ENCODE data around the gene FAM131A. TPM values are rescaled to one million over a fixed set of nuclear protein-coding genes. Genes with fewer than 3 reads are reported as not detected.
"Not testable (repeated sequence)": the region's sequence is repeated elsewhere in the genome, so short reads cannot be mapped to it uniquely, and the experiment has no call there.

Gene FAM131A
- polyA plus RNA-seq, 6 donors from 2014 or later, result 3.6 to 8.5 (median 4.1) TPM

DNA sequence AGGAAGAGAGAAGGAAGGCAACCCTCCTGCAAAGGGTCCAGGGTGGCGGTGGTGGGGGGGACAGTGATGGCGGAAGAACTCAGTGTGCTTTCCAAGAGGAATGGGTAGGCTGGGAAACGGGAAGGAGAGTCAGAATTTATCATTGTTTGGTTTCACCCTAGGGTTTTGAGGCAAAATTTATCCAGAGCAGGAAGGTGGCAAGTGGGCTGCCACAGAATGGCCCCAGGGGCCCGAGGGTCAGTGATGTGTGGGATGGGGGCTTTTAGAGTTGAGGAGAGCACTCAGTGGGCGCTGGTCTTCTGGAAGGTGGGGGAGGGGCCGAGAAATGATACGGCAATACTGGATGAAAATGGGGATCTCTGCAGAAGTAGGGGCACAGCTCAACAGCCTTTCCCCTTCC, 581 bp downstream of the FAM131A start:
- H3K4me3 Mint-ChIP-seq, result peak overlapping the region in 6 of 8 donors; percentile 16 to 95 (median 32)
- H3K9me3 Mint-ChIP-seq, result no peaks in the 10 kb centered on the region
- H3K4me1 Mint-ChIP-seq, result peaks cover 28 to 32% (median 29%) of the 10 kb centered on the region in 3 donors
- H3K27me3 Mint-ChIP-seq, result peaks cover 0 to 18% (median 0%) of the 10 kb centered on the region in 3 donors
- H3K27ac Mint-ChIP-seq, result peak overlapping the region in 3 of 6 donors; percentile 9 to 93 (median 44)
- ATAC-seq (ENCODE audit: low read depth in 2 of 2) (no peak), DNase-seq (no peak)
- H3K36me3 Mint-ChIP-seq, result peaks cover 6 to 7% of the 10 kb centered on the region in 2 donors

DNA sequence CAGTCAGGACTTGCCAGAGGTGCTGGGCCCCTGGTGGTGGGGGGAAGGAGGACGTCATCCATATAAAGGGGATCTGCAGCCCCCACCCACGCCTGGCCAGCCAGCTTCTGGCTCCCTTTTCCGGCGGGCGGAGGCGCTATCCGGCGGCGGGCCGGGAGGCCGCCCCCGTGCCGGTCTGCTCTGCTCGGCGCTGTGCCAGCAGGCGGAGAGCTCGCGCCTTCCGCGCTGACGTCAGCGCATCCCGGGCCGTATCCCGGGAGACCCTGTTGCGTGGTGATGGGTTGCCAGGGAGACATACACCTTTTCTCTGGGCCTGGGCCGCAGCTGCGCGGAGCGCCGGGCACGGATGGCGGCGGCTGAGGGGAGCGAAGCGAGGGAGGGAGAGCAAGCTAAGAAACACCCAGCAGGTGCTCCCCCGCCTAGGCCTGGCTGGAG, 1.1 kb downstream of the FAM131A start:
- Mint-ChIP-seq H3K9me3 (no peaks in the 10 kb centered on the region), H3K27me3 (peaks cover 0 to 18% (median 0%) of the 10 kb centered on the region in 3 donors), H3K36me3 (peaks cover 1 to 6% of the 10 kb centered on the region in 2 donors), H3K4me3 (peak overlapping the region in 3 of 8 donors; percentile 20 to 48 (median 35)), H3K4me1 (peaks cover 22 to 32% (median 29%) of the 10 kb centered on the region in 3 donors), H3K27ac (no peak overlapping the region)
- peak in 1 of 2 donors; percentile 10 for ATAC-seq (ENCODE audit: low read depth in 2 of 2)
- DNase-seq, result no peak

DNA sequence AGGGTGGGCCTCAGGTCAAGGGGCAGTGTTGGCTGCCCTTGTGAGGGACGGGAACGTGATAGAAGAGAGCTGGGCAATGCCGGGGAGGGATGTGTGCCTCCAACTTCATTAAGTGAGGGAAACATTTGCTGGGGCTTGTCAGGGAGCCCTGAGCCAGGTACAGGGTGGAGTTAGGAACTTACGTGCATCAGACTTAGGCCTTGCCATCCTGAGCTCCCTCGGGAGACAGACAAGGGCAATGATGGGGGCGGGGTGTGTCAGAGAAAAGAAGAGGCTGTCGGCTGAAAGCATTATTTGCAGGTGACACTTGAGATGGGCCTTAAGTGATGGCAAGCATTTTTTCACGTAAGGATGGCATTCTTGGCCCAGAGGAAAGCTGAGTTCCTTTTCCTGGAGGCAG, 1.6 kb downstream of the FAM131A start:
- Mint-ChIP-seq H3K36me3 (peaks cover 0 to 6% of the 10 kb centered on the region in 2 donors), H3K4me3 (peak overlapping the region in 2 of 8 donors; percentile 48 to 69), H3K27ac (peak overlapping the region in 2 of 6 donors; percentile 6 to 57), H3K9me3 (no peaks in the 10 kb centered on the region), H3K27me3 (peaks cover 0 to 18% (median 0%) of the 10 kb centered on the region in 3 donors), H3K4me1 (peaks cover 18 to 32% (median 26%) of the 10 kb centered on the region in 3 donors)
- ATAC-seq (ENCODE audit: low read depth in 2 of 2) (no peak), DNase-seq (no peak)

DNA sequence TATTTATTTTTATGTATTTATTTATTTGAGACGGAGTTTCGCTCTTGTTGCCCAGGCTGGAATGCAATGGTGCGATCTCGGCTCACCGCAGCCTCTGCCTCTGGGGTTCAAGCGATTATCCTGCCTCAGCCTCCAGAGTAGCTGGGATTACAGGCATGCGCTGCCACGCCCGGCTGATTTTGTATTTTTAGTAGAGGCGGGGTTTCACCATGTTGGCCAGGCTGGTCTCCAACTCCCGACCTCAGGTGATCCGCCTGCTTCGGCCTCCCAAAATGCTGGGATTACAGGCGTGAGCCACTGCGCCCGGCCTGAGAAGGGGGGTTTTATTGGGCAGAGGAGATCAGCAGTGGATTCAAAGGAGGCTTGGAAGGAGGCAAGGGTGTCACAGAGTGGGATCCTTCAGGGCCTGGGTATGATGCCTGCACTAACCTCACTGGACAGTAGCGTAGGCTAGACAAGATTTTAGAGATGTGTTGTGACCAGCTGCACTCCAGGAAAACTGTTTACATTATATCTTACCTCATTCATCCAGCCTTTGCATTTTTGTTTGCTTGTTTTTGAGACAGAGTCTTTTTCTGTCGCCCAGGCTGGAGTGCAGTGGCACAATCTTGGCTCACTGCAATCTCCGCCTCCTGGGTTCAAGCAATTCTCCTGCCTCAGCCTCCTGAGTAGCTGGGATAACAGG, 2.2 kb downstream of the FAM131A start:
- ATAC-seq (ENCODE audit: low read depth in 2 of 2); H3K27ac Mint-ChIP-seq; H3K9me3 Mint-ChIP-seq; H3K36me3 Mint-ChIP-seq; DNase-seq: not testable (repeated sequence)
- Mint-ChIP-seq H3K4me1 (peaks cover 18 to 30% (median 26%) of the 10 kb centered on the region in 3 donors), H3K27me3 (peaks cover 0 to 18% (median 0%) of the 10 kb centered on the region in 3 donors), H3K4me3 (peak overlapping the region in 1 of 8 donors; percentile 42)

DNA sequence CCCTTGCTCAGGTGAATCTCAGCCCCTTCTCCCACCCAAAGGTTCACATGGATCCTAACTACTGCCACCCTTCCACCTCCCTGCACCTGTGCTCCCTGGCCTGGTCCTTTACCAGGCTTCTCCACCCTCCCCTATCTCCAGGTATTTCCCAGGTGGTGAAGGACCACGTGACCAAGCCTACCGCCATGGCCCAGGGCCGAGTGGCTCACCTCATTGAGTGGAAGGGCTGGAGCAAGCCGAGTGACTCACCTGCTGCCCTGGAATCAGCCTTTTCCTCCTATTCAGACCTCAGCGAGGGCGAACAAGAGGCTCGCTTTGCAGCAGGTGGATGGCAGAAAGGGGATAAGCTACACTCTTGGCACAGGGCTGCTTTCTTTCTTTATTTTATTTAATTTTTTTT, 4.5 kb downstream of the FAM131A start:
- no peaks in the 10 kb centered on the region for H3K9me3 Mint-ChIP-seq
- H3K27me3 Mint-ChIP-seq, result peaks cover 0 to 18% (median 0%) of the 10 kb centered on the region in 3 donors
- ATAC-seq (ENCODE audit: low read depth in 2 of 2), result no peak
- peaks cover 15 to 18% (median 17%) of the 10 kb centered on the region in 3 donors for H3K4me1 Mint-ChIP-seq
- H3K4me3 Mint-ChIP-seq, result no peak overlapping the region
- H3K27ac Mint-ChIP-seq, result no peak overlapping the region
- DNase-seq, result no peak
- peaks cover 0 to 6% of the 10 kb centered on the region in 2 donors for H3K36me3 Mint-ChIP-seq

DNA sequence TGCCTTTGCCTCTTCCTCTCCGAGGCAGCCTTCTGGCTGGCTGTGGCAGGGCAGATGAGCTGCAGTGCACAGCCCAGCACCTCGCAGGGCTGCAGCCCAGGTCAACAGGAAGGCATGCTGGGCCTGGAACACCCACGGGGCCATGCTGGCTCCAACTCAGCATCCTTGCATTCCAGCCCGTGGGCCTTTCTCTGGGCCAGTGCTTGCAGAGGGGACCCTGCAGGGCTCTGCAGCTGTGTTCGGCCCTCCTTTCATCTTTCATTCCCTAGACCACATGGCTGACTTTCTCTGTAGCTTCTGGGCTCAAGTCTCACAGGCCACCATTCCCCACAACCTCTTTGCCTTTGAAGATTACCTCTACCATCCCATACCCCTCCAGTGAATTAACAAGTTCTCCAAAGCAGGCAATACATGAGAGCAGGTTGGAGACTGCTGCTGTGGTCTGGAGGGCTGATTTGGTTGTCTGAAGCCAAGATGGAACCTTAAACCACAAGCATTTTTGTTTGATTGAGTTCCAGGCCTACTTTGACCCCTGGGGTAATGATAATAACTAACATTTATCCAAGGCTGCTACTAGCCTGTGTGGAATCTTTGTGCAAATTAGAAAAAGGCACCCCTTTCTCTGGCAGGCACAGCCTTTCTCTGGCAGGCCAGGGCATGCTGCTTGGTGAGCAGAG, 5.9 kb downstream of the FAM131A start:
- ATAC-seq (ENCODE audit: low read depth in 2 of 2) (no peak), DNase-seq (no peak)
- H3K36me3 Mint-ChIP-seq, result peaks cover 0 to 6% of the 10 kb centered on the region in 2 donors
- no peak overlapping the region for H3K4me3 Mint-ChIP-seq
- peaks cover 5 to 7% (median 6%) of the 10 kb centered on the region in 3 donors for H3K4me1 Mint-ChIP-seq
- peaks cover 0 to 5% (median 0%) of the 10 kb centered on the region in 3 donors for H3K27me3 Mint-ChIP-seq
- H3K27ac Mint-ChIP-seq, result peak overlapping the region in 1 of 6 donors; percentile 26
- H3K9me3 Mint-ChIP-seq, result no peaks in the 10 kb centered on the region

DNA sequence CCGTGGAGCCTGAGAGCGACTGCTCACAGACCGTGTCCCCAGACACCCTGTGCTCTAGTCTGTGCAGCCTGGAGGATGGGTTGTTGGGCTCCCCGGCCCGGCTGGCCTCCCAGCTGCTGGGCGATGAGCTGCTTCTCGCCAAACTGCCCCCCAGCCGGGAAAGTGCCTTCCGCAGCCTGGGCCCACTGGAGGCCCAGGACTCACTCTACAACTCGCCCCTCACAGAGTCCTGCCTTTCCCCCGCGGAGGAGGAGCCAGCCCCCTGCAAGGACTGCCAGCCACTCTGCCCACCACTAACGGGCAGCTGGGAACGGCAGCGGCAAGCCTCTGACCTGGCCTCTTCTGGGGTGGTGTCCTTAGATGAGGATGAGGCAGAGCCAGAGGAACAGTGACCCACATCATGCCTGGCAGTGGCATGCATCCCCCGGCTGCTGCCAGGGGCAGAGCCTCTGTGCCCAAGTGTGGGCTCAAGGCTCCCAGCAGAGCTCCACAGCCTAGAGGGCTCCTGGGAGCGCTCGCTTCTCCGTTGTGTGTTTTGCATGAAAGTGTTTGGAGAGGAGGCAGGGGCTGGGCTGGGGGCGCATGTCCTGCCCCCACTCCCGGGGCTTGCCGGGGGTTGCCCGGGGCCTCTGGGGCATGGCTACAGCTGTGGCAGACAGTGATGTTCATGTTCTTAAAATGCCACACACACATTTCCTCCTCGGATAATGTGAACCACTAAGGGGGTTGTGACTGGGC, 7.3 kb downstream of the FAM131A start:
- H3K27me3 Mint-ChIP-seq, result no peaks in the 10 kb centered on the region
- no peak overlapping the region for H3K4me3 Mint-ChIP-seq
- DNase-seq (no peak), ATAC-seq (ENCODE audit: low read depth in 2 of 2) (no peak)
- H3K4me1 Mint-ChIP-seq, result peaks cover 0 to 7% (median 1%) of the 10 kb centered on the region in 3 donors
- peaks cover 0 to 6% of the 10 kb centered on the region in 2 donors for H3K36me3 Mint-ChIP-seq
- H3K9me3 Mint-ChIP-seq, result no peaks in the 10 kb centered on the region
- no peak overlapping the region for H3K27ac Mint-ChIP-seq

DNA sequence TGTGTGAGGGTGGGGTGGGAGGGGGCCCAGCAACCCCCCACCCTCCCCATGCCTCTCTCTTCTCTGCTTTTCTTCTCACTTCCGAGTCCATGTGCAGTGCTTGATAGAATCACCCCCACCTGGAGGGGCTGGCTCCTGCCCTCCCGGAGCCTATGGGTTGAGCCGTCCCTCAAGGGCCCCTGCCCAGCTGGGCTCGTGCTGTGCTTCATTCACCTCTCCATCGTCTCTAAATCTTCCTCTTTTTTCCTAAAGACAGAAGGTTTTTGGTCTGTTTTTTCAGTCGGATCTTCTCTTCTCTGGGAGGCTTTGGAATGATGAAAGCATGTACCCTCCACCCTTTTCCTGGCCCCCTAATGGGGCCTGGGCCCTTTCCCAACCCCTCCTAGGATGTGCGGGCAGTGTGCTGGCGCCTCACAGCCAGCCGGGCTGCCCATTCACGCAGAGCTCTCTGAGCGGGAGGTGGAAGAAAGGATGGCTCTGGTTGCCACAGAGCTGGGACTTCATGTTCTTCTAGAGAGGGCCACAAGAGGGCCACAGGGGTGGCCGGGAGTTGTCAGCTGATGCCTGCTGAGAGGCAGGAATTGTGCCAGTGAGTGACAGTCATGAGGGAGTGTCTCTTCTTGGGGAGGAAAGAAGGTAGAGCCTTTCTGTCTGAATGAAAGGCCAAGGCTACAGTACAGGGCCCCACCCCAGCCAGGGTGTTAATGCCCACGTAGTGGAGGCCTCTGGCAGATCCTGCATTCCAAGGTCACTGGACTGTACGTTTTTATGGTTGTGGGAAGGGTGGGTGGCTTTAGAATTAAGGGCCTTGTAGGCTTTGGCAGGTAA, 8.1 kb downstream of the FAM131A start:
- H3K27ac Mint-ChIP-seq, result peak overlapping the region in 2 of 6 donors; percentile 16 to 60
- DNase-seq (no peak), ATAC-seq (ENCODE audit: low read depth in 2 of 2) (peak in 1 of 2 donors; percentile 36)
- H3K36me3 Mint-ChIP-seq, result peaks cover 0 to 6% of the 10 kb centered on the region in 2 donors
- H3K9me3 Mint-ChIP-seq, result no peaks in the 10 kb centered on the region
- no peaks in the 10 kb centered on the region for H3K27me3 Mint-ChIP-seq
- H3K4me3 Mint-ChIP-seq, result no peak overlapping the region
- peaks cover 0 to 7% (median 1%) of the 10 kb centered on the region in 3 donors for H3K4me1 Mint-ChIP-seq

DNA sequence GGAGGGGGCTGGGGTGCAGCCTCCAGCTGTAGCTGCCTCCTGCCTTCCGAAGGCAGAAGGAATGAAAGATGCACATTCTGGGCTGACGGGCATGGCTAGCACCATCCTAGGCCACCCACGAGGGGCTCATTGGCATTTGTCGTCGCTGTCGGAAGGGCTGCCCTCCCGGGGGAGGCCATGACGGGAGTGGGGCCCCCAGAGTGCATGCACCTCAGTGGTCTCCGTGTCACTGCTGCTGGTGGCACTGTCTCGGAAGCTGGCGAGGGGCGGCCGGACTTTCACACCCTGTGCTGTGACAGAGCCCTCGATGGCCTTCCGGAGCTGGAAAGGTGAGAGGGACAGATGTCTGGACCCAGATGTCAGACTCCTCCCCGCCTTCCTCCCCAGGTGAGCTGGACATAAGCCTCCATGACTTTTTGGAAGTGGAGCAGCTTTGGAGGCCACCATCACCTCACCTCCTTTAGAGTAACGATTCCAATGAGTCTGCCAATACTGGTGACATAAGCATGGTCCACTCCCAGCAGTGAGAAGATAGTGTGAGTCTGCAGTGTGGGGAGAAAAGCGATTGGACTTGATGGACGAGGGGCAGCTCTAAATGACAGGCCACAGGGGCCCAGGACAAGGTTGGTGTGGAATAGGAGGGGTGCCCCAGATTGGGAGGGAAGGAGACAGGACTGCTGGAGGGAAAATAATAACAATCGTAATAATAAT, 9.2 kb downstream of the FAM131A start:
- Mint-ChIP-seq H3K4me1 (peaks cover 0 to 4% (median 1%) of the 10 kb centered on the region in 3 donors), H3K27ac (no peak overlapping the region), H3K36me3 (peaks cover 0 to 6% of the 10 kb centered on the region in 2 donors), H3K27me3 (no peaks in the 10 kb centered on the region), H3K4me3 (no peak overlapping the region), H3K9me3 (no peaks in the 10 kb centered on the region)
- no peak for ATAC-seq (ENCODE audit: low read depth in 2 of 2)
- no peak for DNase-seq

DNA sequence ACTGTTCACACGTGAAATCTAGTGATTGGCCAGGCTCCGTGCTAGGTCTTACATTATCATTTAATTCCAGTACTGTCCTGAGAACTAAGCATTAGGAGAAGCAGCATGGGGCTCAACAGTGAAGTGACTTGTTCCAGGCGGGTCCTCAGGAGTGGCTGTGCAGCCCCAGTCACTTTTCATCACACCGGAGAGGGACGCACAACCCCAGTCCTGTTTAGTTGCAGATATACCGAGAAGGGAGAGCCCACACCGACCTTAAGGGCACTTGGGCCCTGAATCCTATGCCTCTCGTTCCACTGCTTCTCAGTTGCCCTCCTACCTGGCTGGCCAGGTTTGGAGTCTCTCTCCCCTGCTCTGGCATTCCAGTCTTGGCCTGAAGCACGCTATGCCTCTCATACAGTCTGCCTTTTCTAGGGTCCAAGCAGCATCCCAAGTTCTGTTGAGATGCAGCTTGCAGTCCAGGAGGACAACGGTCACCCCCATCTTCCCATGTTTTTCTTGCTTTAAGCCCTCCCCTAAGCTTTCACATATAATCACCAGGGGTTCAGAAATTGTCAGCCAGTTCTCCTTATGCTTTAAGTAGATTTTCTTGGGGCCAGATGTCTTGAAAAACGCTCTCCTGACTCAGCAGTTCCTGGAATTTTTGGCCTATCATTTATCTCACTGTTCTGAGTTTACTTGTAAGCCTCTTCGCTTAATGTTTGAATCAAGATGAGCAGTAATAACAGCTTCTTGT, 10.1 kb downstream of the FAM131A start:
- Mint-ChIP-seq H3K4me3 (no peak overlapping the region), H3K9me3 (no peaks in the 10 kb centered on the region), H3K27me3 (no peaks in the 10 kb centered on the region), H3K36me3 (peaks cover 0 to 4% of the 10 kb centered on the region in 2 donors), H3K27ac (peak overlapping the region in 1 of 6 donors; percentile 62), H3K4me1 (peaks cover 0 to 4% (median 0%) of the 10 kb centered on the region in 3 donors)
- no peak for DNase-seq
- ATAC-seq (ENCODE audit: low read depth in 2 of 2), result no peak

DNA sequence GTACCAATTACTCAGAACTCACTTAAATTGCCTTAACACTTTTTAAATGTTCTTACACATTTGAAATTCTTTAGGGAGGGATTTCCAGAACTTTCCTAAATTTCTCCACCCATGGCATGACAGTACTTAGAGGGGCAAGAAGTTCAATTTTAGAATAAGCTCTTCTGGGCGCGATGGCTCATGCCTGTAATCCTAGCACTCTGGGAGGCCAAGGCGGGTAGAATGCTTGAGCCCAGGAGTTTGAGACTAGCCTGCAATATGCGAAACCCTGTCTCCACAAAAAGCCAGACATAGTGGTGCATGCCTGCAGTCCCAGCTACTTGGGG, 10.6 kb downstream of the FAM131A start:
- ATAC-seq (ENCODE audit: low read depth in 2 of 2) (no peak), DNase-seq (no peak)
- Mint-ChIP-seq H3K27ac (peak overlapping the region in 2 of 6 donors; percentile 20 to 62), H3K9me3 (no peaks in the 10 kb centered on the region), H3K4me1 (peaks cover 0 to 4% (median 0%) of the 10 kb centered on the region in 3 donors), H3K36me3 (no peaks in the 10 kb centered on the region), H3K4me3 (no peak overlapping the region), H3K27me3 (no peaks in the 10 kb centered on the region)

Data from naive B cell (primary cell).